Heart right ventricle (tissue), 16 donors: ENCODE data around the gene ACTN4. TPM values are rescaled to one million over a fixed set of nuclear protein-coding genes. Genes with fewer than 3 reads are reported as not detected.
"Not testable (repeated sequence)": the region's sequence is repeated elsewhere in the genome, so short reads cannot be mapped to it uniquely, and the experiment has no call there.

Source experiments
- ATAC-seq, 8 donors: fragments of 200-7000 bp; cut with Tn5 transposase; one replicate each; pipeline ENCODE4 v1.9.1; 2020; ENCODE audit warnings: mild to moderate bottlenecking in 8 of 8, moderate library complexity in 8 of 8, moderate number of reproducible peaks in 1 of 8
- DNase-seq, 2 donors: peaks; one replicate each; pipeline ENCODE4 v3.0.0-alpha.2; 2020
- H3K27ac ChIP-seq, 10 donors: fragments of 200-600 bp; sonication (generic) in 2 of 10; one replicate each; pipeline versions ENCODE4 v1.5.0 to v1.8.0; 2020 to 2022; ENCODE audit warnings: mild to moderate bottlenecking in 3 of 10
- H3K27me3 ChIP-seq, 7 donors: fragments of 200-600 bp; one replicate each; pipeline ENCODE4 v1.8.0; 2021 to 2022; ENCODE audit warnings: mild to moderate bottlenecking in 2 of 7
- H3K36me3 ChIP-seq, 9 donors: fragments of 200-600 bp; sonication (generic) in 1 of 9; one replicate each; pipeline versions ENCODE4 v1.5.0 to v1.8.0; 2020 to 2022; ENCODE audit warnings: mild to moderate bottlenecking in 2 of 9
- H3K4me1 ChIP-seq, 9 donors: fragments of 200-600 bp; sonication (generic) in 1 of 9; one replicate each; pipeline versions ENCODE4 v1.5.0 to v1.8.0; 2020 to 2022; ENCODE audit warnings: mild to moderate bottlenecking in 4 of 9
- H3K4me3 ChIP-seq, 10 donors: fragments of 200-600 bp; sonication (generic) in 2 of 10; one replicate each; pipeline versions ENCODE4 v1.5.0 to v1.8.0; 2020 to 2022; ENCODE audit warnings: mild to moderate bottlenecking in 7 of 10, moderate library complexity in 2 of 10
- H3K9me3 ChIP-seq, 11 donors: fragments of 200-600 bp in 10 of 11; sonication (generic) in 2 of 11; one replicate each; pipeline versions ENCODE4 v1.5.0 to v1.8.0; 2013 to 2022; ENCODE audit warnings: mild to moderate bottlenecking in 2 of 11, control low read depth in 1 of 11, moderate library complexity in 1 of 11
- WGBS, 2 donors: extraction: QIAGEN DNeasy Blood & Tissue Kit; methylation state at CpG; one replicate each; pipeline ENCODE4 v1.1.7; 2013; ENCODE audit warnings: inconsistent platforms in 1 of 2; 5-methylcytosine and 5-hydroxymethylcytosine counted together
- intact Hi-C, 10 donors: fragments of 100-400 bp; cut with DNase I; formaldehyde crosslinking; loops; one replicate each; pipeline versions ENCODE4 v1.11.1 to v1.14.2; 2022
- polyA plus RNA-seq, 2 donors: library from polyadenylated mRNA; stranded (reverse); fragments of 200-250 nt; gene quantifications; one replicate each; pipeline ENCODE4 v1.2.3, GENCODE V29; 2013
- total RNA-seq, 10 donors: library from RNA; stranded (reverse); fragmentation: NEBNext Ultra II Directional in 3 of 10; extraction: Animal tissue kit (Norgen Biotek cat#: 25700) in 3 of 10; gene quantifications; one replicate each; pipeline versions ENCODE4 v1.2.1 to v1.2.4, GENCODE V29; 2021 to 2023
- TF ChIP-seq, protein P1 (sequence below), 9 donors: fragments of 200-600 bp; sonication (generic) in 2 of 9; IDR thresholded peaks; one replicate each; pipeline versions ENCODE4 v1.5.0 to v1.8.0; 2021 to 2022; ENCODE audit warnings: antibody characterized with exemption in 9 of 9, mild to moderate bottlenecking in 5 of 9, moderate library complexity in 1 of 9
- donor health status: Arrhythmogenic right ventricular cardiomyopathy.
- donor health status: ischemic (EF 13 %, LVEDD 7.1; RV severe dilation, severe dysfunction).
- donor health status: healthy with polysubstance abuse.
- donor health status: DM: no; HTN: yes; CAD: no.
- donor health status: DM: no; HTN: no; CAD: no.
- donor health status: ischemic (EF 25% LVEDD 6.9; RV normal size, moderate dysfunction).
- donor health status: ischemic (EF 25% LVEDD 5.7; RV mildly dilated, moderate dysfunction).
- donor health status: healthy.
- donor health status: DM: yes; HTN: yes; CAD: no.
- donor health status: Ischemic cardiomyopathy.
- donor health status: ischemic (EF 35%, LVEDD 5.7; RV mildly dilated, moderate dysfunction).
- donor health status: nonischemic (EF 11% LVEDD 7.7; RV severe dilation, severe dysfunction).
- donor health status: DM: yes; HTN: yes; CAD: no.
- donor health status: PGD.
- donor health status: ischemic (EF 29% LVEDD 5.4; RV normal size, mild dysfunction).
- donor health status: nonischemic (EF 23%, LVEDD 6.1; RV moderate dilation, normal function).

ACTN4 gene
- total and polyA plus RNA-seq, 12 donors: 92.4 to 291 (median 149) TPM

- H3K4me3 ChIP-seq: no peak overlapping the region
- DNase-seq (no peak), ATAC-seq (no peak)
- H3K27ac ChIP-seq: no peak overlapping the region
- TF ChIP-seq, protein P1, sequence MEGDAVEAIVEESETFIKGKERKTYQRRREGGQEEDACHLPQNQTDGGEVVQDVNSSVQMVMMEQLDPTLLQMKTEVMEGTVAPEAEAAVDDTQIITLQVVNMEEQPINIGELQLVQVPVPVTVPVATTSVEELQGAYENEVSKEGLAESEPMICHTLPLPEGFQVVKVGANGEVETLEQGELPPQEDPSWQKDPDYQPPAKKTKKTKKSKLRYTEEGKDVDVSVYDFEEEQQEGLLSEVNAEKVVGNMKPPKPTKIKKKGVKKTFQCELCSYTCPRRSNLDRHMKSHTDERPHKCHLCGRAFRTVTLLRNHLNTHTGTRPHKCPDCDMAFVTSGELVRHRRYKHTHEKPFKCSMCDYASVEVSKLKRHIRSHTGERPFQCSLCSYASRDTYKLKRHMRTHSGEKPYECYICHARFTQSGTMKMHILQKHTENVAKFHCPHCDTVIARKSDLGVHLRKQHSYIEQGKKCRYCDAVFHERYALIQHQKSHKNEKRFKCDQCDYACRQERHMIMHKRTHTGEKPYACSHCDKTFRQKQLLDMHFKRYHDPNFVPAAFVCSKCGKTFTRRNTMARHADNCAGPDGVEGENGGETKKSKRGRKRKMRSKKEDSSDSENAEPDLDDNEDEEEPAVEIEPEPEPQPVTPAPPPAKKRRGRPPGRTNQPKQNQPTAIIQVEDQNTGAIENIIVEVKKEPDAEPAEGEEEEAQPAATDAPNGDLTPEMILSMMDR (IDR thresholded peaks at IDR 0.05): no peak
- H3K4me1 ChIP-seq: peaks cover 0 to 14% (median 7%) of the 10 kb centered on the region in 9 donors
- intact Hi-C loops: loop anchor here in 1 of 10 donors (10.0 kb wide), 1 partner anchor 270 kb away; the partner anchor contains the start of genes NFKBIB and SIRT2
- no peaks in the 10 kb centered on the region for H3K9me3 ChIP-seq
- 84 to 87% methylated on average over 3 of the region's 3 CpGs for WGBS, 2 donors
- H3K27me3 ChIP-seq: no peaks in the 10 kb centered on the region
- peaks cover 5 to 98% (median 88%) of the 10 kb centered on the region in 9 donors for H3K36me3 ChIP-seq
Measured at GRCh38 chr19:38624822-38625221, 22.6 kb upstream of the ACTN4 start.

GRCh38 chr19:38626401-38626800 is 21.0 kb upstream of the ACTN4 start:
- intact Hi-C loops: loop anchor here in 1 of 10 donors (10.0 kb wide), 1 partner anchor 268 kb away; the partner anchor contains the start of genes NFKBIB and SIRT2
- H3K4me3 ChIP-seq: no peak overlapping the region
- no peaks in the 10 kb centered on the region for H3K4me1 ChIP-seq
- H3K27me3 ChIP-seq: no peaks in the 10 kb centered on the region
- no peaks in the 10 kb centered on the region for H3K9me3 ChIP-seq
- no peak overlapping the region for H3K27ac ChIP-seq
- ATAC-seq (no peak), DNase-seq (no peak)
- 98% methylated on average over 4 of the region's 4 CpGs for WGBS, 2 donors
- TF ChIP-seq, protein P1 (IDR thresholded peaks at IDR 0.05): no peak
- H3K36me3 ChIP-seq: peaks cover 5 to 100% (median 85%) of the 10 kb centered on the region in 9 donors

GRCh38 chr19:38629568-38629967 is 17.9 kb upstream of the ACTN4 start:
- intact Hi-C loops: loop anchor here in 1 of 10 donors (10.0 kb wide), 1 partner anchor 265 kb away; the partner anchor contains the start of genes NFKBIB and SIRT2
- Histone ChIP-seq H3K9me3 (no peaks in the 10 kb centered on the region), H3K27me3 (no peaks in the 10 kb centered on the region), H3K27ac (no peak overlapping the region), H3K36me3 (peaks cover 0 to 98% (median 76%) of the 10 kb centered on the region in 9 donors), H3K4me3 (no peak overlapping the region), H3K4me1 (peaks cover 0 to 3% (median under 1%) of the 10 kb centered on the region in 9 donors)
- TF ChIP-seq, protein P1 (IDR thresholded peaks at IDR 0.05): no peak
- ATAC-seq (no peak), DNase-seq (no peak)
- 93 to 94% methylated on average over 6 of the region's 6 CpGs for WGBS, 2 donors

DNA sequence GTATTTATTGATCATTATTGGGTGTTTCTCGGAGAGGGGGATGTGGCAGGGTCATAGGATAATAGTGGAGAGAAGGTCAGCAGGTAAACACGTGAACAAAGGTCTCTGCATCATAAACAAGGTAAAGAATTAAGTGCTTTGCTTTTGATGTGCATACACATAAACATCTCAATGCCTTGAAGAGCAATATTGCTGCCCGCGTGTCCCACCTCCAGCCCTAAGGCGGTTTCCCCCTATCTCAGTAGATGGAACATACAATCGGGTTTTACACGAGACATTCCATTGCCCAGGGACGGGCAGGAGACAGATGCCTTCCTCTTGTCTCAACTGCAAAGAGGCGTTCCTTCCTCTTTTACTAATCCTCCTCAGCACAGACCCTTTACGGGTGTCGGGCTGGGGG is 16.1 kb upstream of the ACTN4 start:
- H3K36me3 ChIP-seq: peaks cover 0 to 98% (median 61%) of the 10 kb centered on the region in 9 donors
- H3K4me1 ChIP-seq: peaks cover 0 to 20% (median 13%) of the 10 kb centered on the region in 9 donors
- H3K27ac ChIP-seq, H3K9me3 ChIP-seq, H3K4me3 ChIP-seq, DNase-seq, ATAC-seq, H3K27me3 ChIP-seq: not testable (repeated sequence)
- 55 to 58% methylated on average over 11 of the region's 11 CpGs for WGBS, 2 donors
- intact Hi-C loops: loop anchor here in 8 of 10 donors (5.0 to 10.0 kb wide), 10 partner anchors 84 to 304 kb away; partner anchors contain the start of genes FAM98C (in 4 of the 8), ECH1 (in 2 of the 8), HNRNPL (in 1 of the 8) and MRPS12 (in 1 of the 8)

GRCh38 chr19:38631811-38632475 is 15.5 kb upstream of the ACTN4 start:
- DNase-seq, H3K9me3 ChIP-seq, H3K4me3 ChIP-seq, ATAC-seq, H3K27me3 ChIP-seq: not testable (repeated sequence)
- Histone ChIP-seq H3K4me1 (peaks cover 0 to 26% (median 19%) of the 10 kb centered on the region in 9 donors), H3K27ac (peak overlapping the region in 1 of 10 donors; percentile 25), H3K36me3 (peaks cover 0 to 98% (median 54%) of the 10 kb centered on the region in 9 donors)
- intact Hi-C loops: loop anchor here in 8 of 10 donors (2.0 to 10.0 kb wide), 11 partner anchors 85 to 303 kb away; partner anchors contain the start of genes FAM98C (in 5 of the 8), ECH1 (in 2 of the 8), HNRNPL (in 1 of the 8) and MRPS12 (in 1 of the 8)
- 67 to 69% methylated on average over 7 of the region's 7 CpGs for WGBS, 2 donors
